Anterior cingulate cortex (tissue), 58 donors: ENCODE measurements around the gene PAEP.

Source experiments
- DNase-seq, 58 donors: peaks; one replicate each; lab custom pipeline; 2025; lab: John Stamatoyannopoulos, UW

The PAEP gene

GRCh38 chr9:135590486-135591079 lies 29.0 kb downstream of the PAEP start:
- DNase-seq = no peak

GRCh38 chr9:135591506-135592330 lies 30.2 kb downstream of the PAEP start:
- no peak for DNase-seq

GRCh38 chr9:135592331-135592590 lies 30.7 kb downstream of the PAEP start:
- DNase-seq = no peak

- no peak for DNase-seq
Measured at GRCh38 chr9:135592625-135593024, 31.1 kb downstream of the PAEP start.

- DNase-seq = no peak
Measured at GRCh38 chr9:135596211-135596610, 34.7 kb downstream of the PAEP start.

GRCh38 chr9:135600296-135600817 lies 38.8 kb downstream of the PAEP start:
- no peak for DNase-seq

GRCh38 chr9:135601988-135602387 lies 40.4 kb downstream of the PAEP start:
- no peak for DNase-seq

GRCh38 chr9:135602789-135603481 lies 41.4 kb downstream of the PAEP start:
- peak in 5 of 58 donors; percentile 5 to 28 (median 18) for DNase-seq

- DNase-seq = peak in 2 of 58 donors; percentile 35 to 39
Measured at GRCh38 chr9:135604437-135605237, 43.1 kb downstream of the PAEP start.

GRCh38 chr9:135605238-135605781 lies 43.8 kb downstream of the PAEP start:
- DNase-seq = peak in 17 of 58 donors; percentile 7 to 55 (median 17)

GRCh38 chr9:135606885-135607259 lies 45.3 kb downstream of the PAEP start:
- no peak for DNase-seq

GRCh38 chr9:135607401-135608293 lies 46.1 kb downstream of the PAEP start:
- no peak for DNase-seq

GRCh38 chr9:135608294-135608998 lies 46.9 kb downstream of the PAEP start:
- DNase-seq = no peak

- no peak for DNase-seq
Measured at GRCh38 chr9:135608999-135609317, 47.4 kb downstream of the PAEP start.

GRCh38 chr9:135609366-135609955 lies 47.9 kb downstream of the PAEP start:
- DNase-seq = no peak

- DNase-seq = no peak
Measured at GRCh38 chr9:135610290-135611141, 49.0 kb downstream of the PAEP start.

GRCh38 chr9:135611142-135611874 lies 49.8 kb downstream of the PAEP start:
- DNase-seq = no peak
